H1 (cell line): ENCODE measurements around the gene TELO2. TPM values are rescaled to one million over a fixed set of nuclear protein-coding genes. Genes with fewer than 3 reads are reported as not detected.

ENCODE experiments used
- CTCF ChIA-PET: fragments of 300-600 bp; sonication (Branson Sonifier 250); formaldehyde crosslinking; loops from one replicate; lab custom pipeline; 2021; ENCODE audit not compliant: partially characterized antibody; lab: Charles Lee
- POLR2A ChIA-PET: fragments of 300-600 bp; sonication (Branson Sonifier 250); formaldehyde crosslinking; loops from one replicate; lab custom pipeline; 2021; ENCODE audit warnings: inconsistent platforms; ENCODE audit not compliant: partially characterized antibody; lab: Charles Lee
- DNase-seq, 2 experiments: peaks; one replicate each; pipeline versions ENCODE4 v3.0.0 to v3.0.0-alpha.2; 2010 to 2022; ENCODE audit warnings: low spot score in 2 of 2, low read depth in 1 of 2, mixed read lengths in 1 of 2
- FAIRE-seq: peaks from 2 replicates; lab custom pipeline; 2011; peaks lifted over from hg19 to GRCh38; lab: Jason Lieb, UNC
- H2AFZ ChIP-seq: 2 replicates; pipeline ENCODE4 v1.8.1; 2012; ENCODE audit warnings: low read length, inconsistent platforms
- H2AK5ac ChIP-seq: 2 replicates; pipeline ENCODE4 v1.6.1; 2013; ENCODE audit warnings: low read depth, low read length
- H2BK120ac ChIP-seq: replicated peaks from 2 replicates; pipeline ENCODE3; 2013; ENCODE audit warnings: low read depth, low read length, inconsistent platforms
- H2BK12ac ChIP-seq: 2 replicates; pipeline ENCODE4 v1.6.1; 2013; ENCODE audit warnings: low read depth, low read length
- H2BK15ac ChIP-seq: 2 replicates; pipeline ENCODE4 v1.6.1; 2013; ENCODE audit warnings: low read length
- H2BK20ac ChIP-seq: 2 replicates; pipeline ENCODE4 v1.6.1; 2013; ENCODE audit warnings: low read length
- H2BK5ac ChIP-seq: 2 replicates; pipeline ENCODE4 v1.6.1; 2013; ENCODE audit warnings: low read depth, low read length
- H3K14ac ChIP-seq: 2 replicates; pipeline ENCODE4 v1.6.1; 2013; ENCODE audit warnings: inconsistent platforms; ENCODE audit not compliant: insufficient read length
- H3K18ac ChIP-seq: 2 replicates; pipeline ENCODE4 v1.6.1; 2013; ENCODE audit warnings: low read length; ENCODE audit errors: extremely low read depth
- H3K23ac ChIP-seq: 2 replicates; pipeline ENCODE4 v1.6.1; 2013; ENCODE audit warnings: inconsistent platforms; ENCODE audit not compliant: insufficient read length
- H3K23me2 ChIP-seq: 2 replicates; pipeline ENCODE4 v1.6.1; 2013; ENCODE audit warnings: low read depth, low read length
- H3K27ac ChIP-seq: 2 replicates; pipeline ENCODE4 v1.6.1; 2011; ENCODE audit warnings: low read depth, low read length, inconsistent platforms
- H3K27me3 ChIP-seq, 4 experiments: replicated peaks in 1 of 4; 1 replicate in 1 of 4; 2 replicates in 3 of 4; pipeline versions ENCODE4 v1.6.1 to v1.8.1; 2011 to 2013; ENCODE audit warnings: low read length in 3 of 4, mild to moderate bottlenecking in 3 of 4, inconsistent platforms in 2 of 4, mixed read lengths in 2 of 4, moderate library complexity in 1 of 4; ENCODE audit not compliant: control insufficient read depth in 3 of 4, insufficient read depth in 3 of 4; ENCODE audit errors: extremely low read depth in 1 of 4
- H3K36me3 ChIP-seq, 4 experiments: 2 replicates each; pipeline versions ENCODE4 v1.6.1 to v1.8.1; 2011 to 2013; ENCODE audit warnings: mild to moderate bottlenecking in 4 of 4, low read length in 3 of 4, moderate library complexity in 2 of 4, control low read depth in 1 of 4, inconsistent platforms in 1 of 4; ENCODE audit not compliant: insufficient read depth in 4 of 4, control insufficient read depth in 2 of 4
- H3K4ac ChIP-seq: replicated peaks from 2 replicates; pipeline ENCODE3; 2013; ENCODE audit warnings: low read length, low read depth, mixed read lengths, inconsistent platforms; ENCODE audit not compliant: insufficient read length
- H3K4me1 ChIP-seq, 4 experiments: replicated peaks in 1 of 4; 1 replicate in 1 of 4; 2 replicates in 3 of 4; pipeline versions ENCODE4 v1.6.1 to v1.8.1; 2011 to 2013; ENCODE audit warnings: low read length in 3 of 4, inconsistent platforms in 2 of 4, mixed read lengths in 1 of 4; ENCODE audit not compliant: insufficient read depth in 4 of 4, control insufficient read depth in 3 of 4
- H3K4me2 ChIP-seq, 2 experiments: 2 replicates each; pipeline versions ENCODE4 v1.6.1 to v1.8.1; 2011 to 2013; ENCODE audit warnings: low read depth in 2 of 2, low read length in 2 of 2, control low read depth in 1 of 2, inconsistent platforms in 1 of 2, mild to moderate bottlenecking in 1 of 2; ENCODE audit not compliant: insufficient read depth in 1 of 2
- H3K4me3 ChIP-seq, 4 experiments: fragments of 200-600, 300-600 bp in 1 of 4; sonication (generic), shearing (Covaris generic), sonication (Bioruptor Twin) in 1 of 4; 2 replicates each; pipeline versions ENCODE4 v1.5.1 to v1.8.1; 2011 to 2016; ENCODE audit warnings: low read length in 4 of 4, low read depth in 3 of 4, control low read depth in 2 of 4, inconsistent platforms in 2 of 4, mild to moderate bottlenecking in 2 of 4, mixed read lengths in 1 of 4, moderate library complexity in 1 of 4; ENCODE audit not compliant: insufficient read depth in 2 of 4; ENCODE audit errors: extremely low read depth in 1 of 4
- H3K56ac ChIP-seq: replicated peaks from 2 replicates; pipeline ENCODE3; 2013; ENCODE audit warnings: low read depth, mild to moderate bottlenecking, mixed read lengths, low read length, inconsistent platforms; ENCODE audit not compliant: insufficient read length
- H3K79me1 ChIP-seq: 2 replicates; pipeline ENCODE4 v1.6.1; 2013; ENCODE audit warnings: low read depth, low read length, control low read depth
- H3K79me2 ChIP-seq, 2 experiments: 2 replicates each; pipeline versions ENCODE4 v1.6.1 to v1.8.1; 2012 to 2013; ENCODE audit warnings: low read length in 2 of 2, mild to moderate bottlenecking in 2 of 2, inconsistent platforms in 1 of 2; ENCODE audit not compliant: insufficient read depth in 2 of 2, control insufficient read depth in 1 of 2
- H3K9ac ChIP-seq, 4 experiments: replicated peaks in 1 of 4; 1 replicate in 1 of 4; 2 replicates in 3 of 4; pipeline versions ENCODE4 v1.6.1 to v1.8.1; 2011 to 2013; ENCODE audit warnings: low read depth in 3 of 4, low read length in 3 of 4, control low read depth in 2 of 4, mild to moderate bottlenecking in 2 of 4, moderate library complexity in 2 of 4, inconsistent platforms in 1 of 4; ENCODE audit errors: extremely low read depth in 1 of 4
- H3K9me3 ChIP-seq, 2 experiments: 2 replicates each; pipeline versions ENCODE4 v1.6.1 to v1.8.1; 2012 to 2013; ENCODE audit warnings: mild to moderate bottlenecking in 2 of 2, moderate library complexity in 2 of 2, control low read depth in 1 of 2, inconsistent platforms in 1 of 2, low read depth in 1 of 2, low read length in 1 of 2, mixed read lengths in 1 of 2; ENCODE audit not compliant: insufficient read depth in 2 of 2
- H4K20me1 ChIP-seq, 2 experiments: replicated peaks in 1 of 2; 2 replicates each; pipeline versions ENCODE3 to v1.8.1; 2011 to 2013; ENCODE audit warnings: inconsistent platforms in 2 of 2, low read length in 2 of 2, mild to moderate bottlenecking in 1 of 2; ENCODE audit not compliant: insufficient read depth in 2 of 2, control insufficient read depth in 1 of 2
- H4K5ac ChIP-seq: 2 replicates; pipeline ENCODE4 v1.6.1; 2013; ENCODE audit warnings: low read length, low read depth, mixed read lengths, inconsistent platforms; ENCODE audit not compliant: insufficient read length
- H4K8ac ChIP-seq: 2 replicates; pipeline ENCODE4 v1.8.0; 2013; ENCODE audit warnings: mild to moderate bottlenecking, moderate library complexity, low read length, inconsistent platforms; ENCODE audit not compliant: insufficient read depth; ENCODE audit errors: extremely low read depth
- H4K91ac ChIP-seq: replicated peaks from 2 replicates; pipeline ENCODE3; 2013; ENCODE audit warnings: low read length, mixed read lengths, inconsistent platforms; ENCODE audit not compliant: insufficient read length
- JUND ChIP-seq: IDR thresholded peaks from 2 replicates; pipeline ENCODE4 v1.6.1; 2011; ENCODE audit warnings: mild to moderate bottlenecking, improper control_type of control experiment, low read length
- WGBS, 2 experiments: shearing (Covaris generic) in 1 of 2; methylation state at CpG; one replicate each; pipeline versions ENCODE4 v1.1.6 to v1.1.7; 2013 to 2015; ENCODE audit warnings: low lambda C conversion rate in 2 of 2, mixed read lengths in 2 of 2, inconsistent platforms in 1 of 2, low coverage in 1 of 2, missing lambda C conversion rate in 1 of 2; ENCODE audit not compliant: insufficient replicate concordance in 2 of 2, insufficient coverage in 1 of 2, insufficient read length in 1 of 2; ENCODE audit errors: extremely low coverage in 1 of 2, missing lambda C conversion rate in 1 of 2; 5-methylcytosine and 5-hydroxymethylcytosine counted together
- polyA plus RNA-seq, 7 experiments: library from polyadenylated mRNA; depleted of rRNA in 3 of 7; stranded (reverse) in 5 of 7; unstranded in 2 of 7; fragments of >200 nt in 5 of 7; fragments of 200-250 nt in 2 of 7; gene quantifications; 1 replicate in 5 of 7; 2 replicates in 1 of 7; 4 replicates in 1 of 7; pipeline versions ENCODE4 v1.2.1 to v1.2.3, GENCODE V29; 2011 to 2013; ENCODE audit warnings: missing spikeins in 2 of 7, mixed read lengths in 2 of 7
- total RNA-seq: library from RNA; stranded (reverse); fragmentation: NEBNext Ultra II Directional; extraction: Animal tissue kit (Norgen Biotek cat#: 25700); gene quantifications from 2 replicates; pipeline ENCODE4 v1.2.1, GENCODE V29; 2021

The TELO2 gene
- total and polyA plus RNA-seq, 2 of the 8 experiments (the other 6 are each of a cell fraction or from before 2014, with no cell fraction given) = 39.3 to 64.8 TPM

DNA sequence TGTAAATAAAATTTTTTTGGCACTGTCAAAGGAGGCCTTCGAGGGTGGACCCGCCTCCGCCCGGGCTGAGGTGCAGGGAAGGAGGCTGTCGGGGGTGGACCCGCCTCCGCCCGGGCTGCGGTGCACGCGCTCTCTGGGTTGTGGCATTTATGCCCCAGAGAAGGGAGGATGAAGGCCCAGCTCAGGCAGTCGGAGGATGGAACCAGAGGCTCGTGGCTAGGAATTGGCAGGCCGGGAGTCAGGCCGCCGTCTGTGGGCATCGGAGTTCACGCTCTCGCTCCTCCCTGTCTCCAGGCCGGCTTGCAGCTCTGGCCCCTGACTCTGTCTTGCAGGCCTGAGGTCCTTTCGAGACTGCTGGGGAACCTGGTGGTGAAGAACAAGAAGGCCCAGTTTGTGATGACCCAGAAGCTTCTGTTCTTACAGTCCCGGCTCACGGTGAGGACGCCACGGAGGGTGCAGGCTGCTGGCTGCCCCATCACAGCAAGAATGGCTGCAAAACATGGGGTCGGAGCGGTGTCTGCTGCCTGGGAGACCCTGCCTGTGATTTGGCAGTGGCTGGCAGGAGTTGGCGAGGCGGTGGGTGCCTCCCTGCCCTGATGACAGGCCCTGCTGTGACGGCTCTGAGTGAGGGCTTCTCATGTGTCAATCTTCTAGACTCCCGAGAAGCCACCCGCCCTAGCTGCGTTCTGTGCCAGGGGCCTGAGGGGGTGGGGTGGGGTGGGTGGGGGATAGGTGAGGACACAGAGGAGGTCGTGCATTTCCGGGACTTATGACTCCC, 5.9 kb downstream of the TELO2 start:
- Histone ChIP-seq H2AFZ (no peak overlapping the region), H2BK20ac (no peak overlapping the region), H3K9ac (no peak overlapping the region)
- no peak for TF ChIP-seq JUND
- TF ChIP-seq, all 59 proteins: peak for 0
- peaks cover 0 to 4% (median 2%) of the 10 kb centered on the region in 4 experiments; a peak in 4 of 7 replicates for H3K4me1 ChIP-seq
- 93% methylated on average over 31 of the region's 35 CpGs; no CpG with 5 or more reads in 1 of the 2 experiments for WGBS, 2 experiments
- H2BK120ac ChIP-seq = no peak overlapping the region
- peaks cover 2% of the 10 kb centered on the region for H3K79me1 ChIP-seq
- H2BK15ac ChIP-seq = no peak overlapping the region
- DNase-seq (no peak), FAIRE-seq (no peak)
- POLR2A ChIA-PET = interaction anchor here (16.8 kb wide), 1 partner anchor 12 kb away, joined by 175 read pairs; no protein-coding TSS in a partner anchor
- H3K56ac ChIP-seq = no peak overlapping the region
- H4K20me1 ChIP-seq = peaks cover 6 to 7% of the 10 kb centered on the region in 2 experiments
- H4K8ac ChIP-seq = no peak overlapping the region
- CTCF ChIA-PET = no interaction called here
- H3K4me3 ChIP-seq = no peak overlapping the region
- H3K36me3 ChIP-seq = peaks cover 18 to 81% (median 40%) of the 10 kb centered on the region in 4 experiments
- H2BK12ac ChIP-seq = no peak overlapping the region
- H3K18ac ChIP-seq = no peak overlapping the region
- H3K9me3 ChIP-seq = no peaks in the 10 kb centered on the region
- H3K27me3 ChIP-seq = no peaks in the 10 kb centered on the region
- peaks cover 0 to 8% of the 10 kb centered on the region in 2 experiments; a peak in 1 of 4 replicates for H3K79me2 ChIP-seq
- H3K23me2 ChIP-seq = peaks cover under 1% of the 10 kb centered on the region; the same call in 1 of the 2 replicates
- H3K23ac ChIP-seq = no peak overlapping the region
- H4K5ac ChIP-seq = no peak overlapping the region
- no peak overlapping the region for H3K4me2 ChIP-seq
- no peak overlapping the region for H2BK5ac ChIP-seq
- no peak overlapping the region for H3K4ac ChIP-seq
- H4K91ac ChIP-seq = no peak overlapping the region
- no peak overlapping the region for H3K14ac ChIP-seq
- H2AK5ac ChIP-seq = no peak overlapping the region
- H3K27ac ChIP-seq = no peak overlapping the region
